HG03139 (cell line): ENCODE results near the gene FILIP1.
"Not testable (repeated sequence)": the region's sequence is repeated elsewhere in the genome, so short reads cannot be mapped to it uniquely, and the experiment has no call there.

Experiments used
- ATAC-seq: cut with Tn5 transposase; IDR thresholded peaks from one replicate; pipeline ENCODE4 v1.9.1; 2021; ENCODE audit not compliant: unreplicated experiment

The FILIP1 gene

GRCh38 chr6:75424618-75425548 lies 68.7 kb downstream of the FILIP1 start:
- no peak for ATAC-seq

DNA sequence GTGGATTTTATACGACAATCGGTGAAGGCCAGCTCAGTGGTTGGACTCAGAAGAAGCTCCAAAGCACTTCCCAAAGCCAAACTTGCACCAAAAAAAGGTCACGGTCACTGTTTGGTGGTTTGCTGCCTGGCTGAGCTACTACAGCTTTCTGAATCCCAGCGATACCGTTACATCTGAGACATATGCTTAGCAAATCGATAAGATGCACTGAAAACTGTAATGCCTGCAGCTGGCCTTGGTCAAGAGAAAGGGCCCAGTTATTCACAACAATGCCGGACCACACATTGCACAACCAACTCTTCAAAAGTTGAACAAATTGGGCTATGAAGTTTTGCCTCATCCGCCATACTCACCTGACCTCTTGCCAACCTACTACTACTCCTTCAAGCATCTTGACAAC lies 70.2 kb downstream of the FILIP1 start:
- no peak for ATAC-seq

GRCh38 chr6:75422024-75422639 lies 71.5 kb downstream of the FILIP1 start:
- no peak for ATAC-seq

- no peak for ATAC-seq
These were observed 72.1 kb downstream of the FILIP1 start for GRCh38 chr6:75421316-75422023.

GRCh38 chr6:75419980-75420379 lies 73.6 kb downstream of the FILIP1 start:
- ATAC-seq = no peak

DNA sequence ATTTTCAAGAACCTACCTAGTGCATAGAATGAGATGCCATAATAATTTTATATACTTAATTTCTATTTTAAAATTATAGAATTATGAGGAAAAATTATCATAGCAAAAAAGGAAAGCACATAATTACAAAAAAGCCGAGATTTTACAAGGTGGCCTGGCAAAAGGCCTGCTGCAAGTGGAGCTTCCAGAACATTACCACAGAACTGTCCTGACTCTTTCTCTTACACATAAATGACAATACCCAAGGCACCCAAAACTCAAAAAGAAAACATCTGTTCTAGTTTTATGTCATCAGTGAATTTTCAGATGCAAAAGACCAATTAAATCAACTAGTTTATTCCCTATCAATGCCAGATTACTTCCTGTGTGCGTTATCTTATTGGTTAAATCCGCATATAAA lies 74.2 kb downstream of the FILIP1 start:
- ATAC-seq = no peak

- ATAC-seq = peak; percentile 91
These were observed 75.4 kb downstream of the FILIP1 start for GRCh38 chr6:75418233-75418632.

DNA sequence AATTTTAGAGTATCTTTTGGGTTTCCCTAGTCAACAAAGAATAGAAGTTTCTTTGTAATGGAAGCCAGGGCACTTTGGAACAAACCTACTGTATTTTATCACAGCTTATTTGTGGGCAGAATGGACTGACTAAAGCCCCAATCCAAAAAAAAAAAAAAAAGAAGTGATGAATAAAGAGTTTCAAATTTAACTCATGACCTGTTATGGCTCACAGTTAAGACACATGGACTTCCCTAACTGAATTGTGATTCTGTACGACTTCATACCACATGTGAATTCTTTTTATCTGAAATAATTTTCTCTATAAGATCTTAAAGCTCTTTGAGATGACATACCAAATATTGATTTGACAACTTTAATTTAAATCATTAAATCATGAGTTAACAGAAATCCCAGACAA lies 77.2 kb downstream of the FILIP1 start:
- ATAC-seq = no peak

GRCh38 chr6:75415804-75416203 lies 77.8 kb downstream of the FILIP1 start:
- ATAC-seq = no peak

DNA sequence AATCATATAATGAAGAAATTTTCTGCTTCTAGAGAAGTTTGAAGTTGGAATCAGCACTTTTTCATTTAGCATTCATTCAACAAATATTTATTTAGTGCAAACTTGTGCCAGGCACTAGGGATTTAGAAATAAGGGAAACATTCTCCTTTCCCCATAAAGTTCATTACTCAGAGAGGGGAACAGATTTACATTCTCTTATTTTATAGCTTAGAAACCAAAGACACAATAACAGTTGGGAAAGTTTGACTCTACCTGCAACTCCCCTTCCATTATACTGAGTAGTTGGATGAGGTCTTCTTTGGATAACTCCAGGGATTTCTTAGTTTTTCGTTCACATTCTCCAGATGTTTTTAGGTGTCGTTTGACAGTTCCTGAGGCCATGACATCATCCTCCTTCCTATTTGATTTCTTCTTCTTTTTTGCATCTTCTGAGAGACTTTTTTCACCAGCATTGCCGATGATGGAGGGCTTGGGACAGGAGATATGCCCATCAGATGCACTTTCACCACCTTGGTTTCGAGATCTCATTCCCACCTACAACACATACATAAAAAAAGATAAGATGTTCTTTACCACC lies 79.1 kb downstream of the FILIP1 start:
- no peak for ATAC-seq

DNA sequence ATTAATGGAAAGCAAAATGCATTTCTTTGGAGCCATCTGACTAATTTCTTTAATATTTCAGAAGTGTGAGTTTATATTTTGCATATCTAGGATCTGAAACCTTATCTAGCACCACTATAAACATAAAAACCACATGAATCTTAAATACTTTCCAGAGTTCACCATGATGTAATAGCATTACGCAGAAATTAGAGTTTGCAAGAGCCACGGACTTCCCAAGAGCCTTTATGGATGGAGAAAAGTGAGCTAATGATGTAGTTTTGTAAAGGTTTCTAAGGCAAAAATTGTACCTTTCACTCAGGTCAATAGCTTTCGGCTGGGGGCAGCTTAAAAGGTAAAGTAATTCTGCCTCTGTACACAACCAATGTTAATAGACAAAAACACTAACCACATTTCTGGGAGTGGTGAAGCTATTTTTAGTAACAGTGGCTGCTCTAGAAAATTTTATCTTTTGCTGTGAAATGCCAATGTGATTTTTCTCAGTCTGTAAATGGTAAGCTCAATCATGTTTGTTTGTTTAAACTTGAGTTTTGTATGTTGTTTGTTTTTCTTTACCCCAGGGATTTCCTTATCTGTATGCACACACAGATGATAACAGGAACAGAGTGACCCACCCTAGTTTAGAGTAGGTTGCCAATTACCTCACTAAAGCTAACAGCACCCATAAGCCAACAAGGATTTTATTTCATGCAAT lies 80.5 kb downstream of the FILIP1 start:
- ATAC-seq = no peak

DNA sequence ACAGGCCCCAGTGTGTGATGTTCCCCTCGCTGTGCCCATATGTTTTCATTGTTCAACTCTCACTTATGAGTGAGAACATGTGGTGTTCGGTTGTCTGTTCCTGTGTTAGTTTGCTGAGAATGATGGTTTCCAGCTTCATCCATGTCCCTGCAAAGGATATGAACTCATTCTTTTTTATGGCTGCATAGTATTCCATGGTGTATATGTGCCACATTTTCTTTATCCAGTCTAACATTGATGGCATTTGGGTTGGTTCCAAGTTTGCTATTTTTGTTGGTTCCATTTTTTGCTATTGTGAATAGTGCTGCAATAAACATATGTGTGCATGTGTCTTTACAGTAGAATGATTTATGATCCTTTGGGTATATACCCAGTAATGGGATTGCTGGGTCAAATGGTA lies 83.0 kb downstream of the FILIP1 start:
- not testable (repeated sequence) for ATAC-seq

DNA sequence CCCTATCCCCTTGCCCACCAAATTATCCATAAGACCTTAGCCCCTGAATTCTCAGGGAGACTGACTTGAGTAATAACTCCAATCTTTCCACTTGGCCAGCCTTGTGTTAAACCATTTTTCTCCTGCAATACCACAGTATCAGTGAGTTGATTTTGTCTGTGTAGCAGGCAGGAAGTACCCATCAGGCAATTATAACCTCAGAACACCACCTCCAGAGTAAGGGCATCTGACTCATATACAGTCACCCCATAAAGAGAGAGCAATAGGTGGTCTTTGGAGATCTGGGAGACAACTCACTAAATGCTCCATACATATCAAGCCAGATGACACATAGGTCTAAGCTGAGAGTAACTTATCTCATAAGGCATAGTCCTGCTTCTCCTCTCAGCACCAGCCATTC lies 83.7 kb downstream of the FILIP1 start:
- ATAC-seq = no peak

GRCh38 chr6:75409286-75409685 lies 84.3 kb downstream of the FILIP1 start:
- ATAC-seq = no peak

DNA sequence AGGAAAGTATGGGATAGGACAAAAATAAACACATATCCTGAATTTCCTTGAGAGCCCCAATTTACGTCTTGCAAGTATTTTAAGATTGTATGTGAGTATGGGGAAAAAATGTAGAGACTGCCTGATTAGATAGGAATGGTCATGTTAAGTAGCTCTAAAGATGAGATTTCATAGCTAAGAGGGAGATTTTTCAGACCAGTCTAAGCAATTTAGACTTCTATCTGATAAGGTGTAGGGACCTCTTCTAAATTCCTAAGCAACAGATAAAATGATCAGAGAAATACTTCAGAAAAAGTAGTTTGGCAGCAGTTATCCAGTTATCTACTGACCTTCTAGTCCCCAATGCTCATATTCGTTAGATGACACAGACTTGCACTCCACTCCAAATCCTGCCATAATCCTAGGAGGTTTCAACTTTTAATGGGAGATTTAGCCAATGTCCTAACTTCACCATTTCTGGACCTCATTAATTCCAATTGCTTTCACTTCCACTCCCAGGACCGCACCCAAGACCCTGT lies 90.0 kb downstream of the FILIP1 start:
- no peak for ATAC-seq

DNA sequence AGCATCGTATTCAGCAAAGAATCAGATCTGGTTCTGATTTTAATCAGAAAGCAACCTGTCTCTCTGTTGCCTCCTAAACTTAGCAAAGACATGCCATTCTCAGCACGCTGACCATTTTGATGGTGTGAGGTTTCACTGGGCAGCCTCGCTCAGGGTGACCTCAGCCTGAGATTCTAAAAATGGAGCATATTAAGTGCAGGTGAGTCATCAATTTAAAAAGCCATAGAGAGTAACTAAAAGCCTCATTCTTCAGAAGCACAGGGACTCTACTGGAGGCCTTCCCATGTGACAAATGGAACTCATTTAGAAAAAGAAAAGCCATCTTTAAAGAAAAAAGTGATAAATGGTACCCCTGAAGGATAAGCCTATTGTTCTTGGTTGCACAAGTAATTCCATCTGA lies 91.3 kb downstream of the FILIP1 start:
- ATAC-seq = no peak

DNA sequence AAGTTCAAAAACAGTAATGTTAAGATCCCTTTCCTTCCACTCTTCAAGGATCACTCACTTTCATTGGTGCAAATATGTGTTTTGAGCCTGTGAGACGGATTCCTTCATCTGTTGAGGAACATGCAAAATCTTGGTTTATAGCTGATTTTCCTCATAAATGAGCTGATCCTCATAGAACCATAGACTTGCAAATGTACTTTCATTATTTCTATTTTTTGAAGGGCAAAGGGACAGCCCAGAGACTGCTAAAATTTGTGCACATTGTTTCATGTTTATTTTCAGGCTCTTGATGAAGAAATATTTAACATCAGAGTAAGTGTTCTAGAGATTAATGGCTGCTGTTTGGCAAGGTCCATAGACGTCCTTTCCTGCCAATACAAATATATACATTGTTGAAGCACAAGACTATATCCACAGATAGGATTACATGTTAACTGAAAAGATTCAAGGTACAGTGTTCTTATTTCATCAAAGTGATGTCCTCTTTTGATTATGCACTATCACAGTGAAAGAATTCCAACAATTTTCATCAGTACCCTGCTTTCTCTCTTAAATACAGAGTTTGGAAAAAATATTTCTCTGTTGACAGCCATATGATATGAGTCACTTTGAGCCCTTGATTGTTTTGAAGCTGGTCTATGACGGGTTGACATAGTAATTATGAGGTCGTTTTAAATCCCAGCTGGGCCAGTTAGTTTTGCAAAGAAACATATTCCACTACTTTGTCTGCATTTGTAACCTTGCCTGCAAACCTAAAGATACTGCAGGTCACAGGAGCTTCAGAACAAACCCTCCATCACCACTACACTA lies 95.7 kb downstream of the FILIP1 start:
- ATAC-seq = no peak

- ATAC-seq = no peak
These were observed 96.4 kb downstream of the FILIP1 start for GRCh38 chr6:75397171-75397570.

DNA sequence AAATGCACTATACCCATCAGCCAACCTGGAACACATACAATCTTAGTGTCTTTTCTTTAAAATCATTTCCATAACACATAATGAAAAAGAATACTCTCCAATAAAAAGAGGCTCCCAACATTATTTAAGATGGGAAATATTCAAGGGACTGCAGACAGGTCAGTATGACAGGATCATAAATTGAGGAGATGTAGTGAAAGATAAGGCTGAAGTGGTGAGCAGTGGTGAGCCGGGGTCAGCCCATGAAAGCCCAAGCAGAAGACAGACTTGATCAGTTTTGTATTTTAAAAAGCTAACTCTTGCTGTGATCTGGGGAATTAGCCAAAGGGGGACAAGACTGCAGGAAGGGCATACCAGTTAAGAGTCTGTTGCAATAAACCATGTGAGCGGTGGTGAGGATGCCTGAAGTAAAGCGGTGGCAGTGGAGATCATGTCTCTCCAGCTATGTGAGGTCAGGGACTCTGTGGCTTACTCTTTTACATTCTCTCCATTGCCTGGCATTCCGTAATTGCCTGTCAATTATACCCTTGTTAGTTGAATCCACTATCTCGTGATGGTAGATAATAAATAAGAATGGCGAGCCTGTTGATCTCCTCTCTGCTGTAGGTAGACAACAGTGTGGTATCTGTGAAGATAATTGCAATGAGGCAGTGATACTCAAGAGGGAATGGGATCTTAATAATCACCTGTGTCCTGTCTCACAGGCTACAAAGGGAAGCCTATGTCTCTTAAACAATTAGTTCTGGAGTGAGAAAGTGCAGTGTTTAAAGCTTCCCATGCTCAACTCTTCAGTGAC lies 97.4 kb downstream of the FILIP1 start:
- ATAC-seq = no peak
